H1 (cell line): ENCODE measurements around the gene MAGI2. TPM values are rescaled to one million over a fixed set of nuclear protein-coding genes. Genes with fewer than 3 reads are reported as not detected.

Experiments
- JUND ChIP-seq: IDR thresholded peaks from 2 replicates; pipeline ENCODE4 v1.6.1; 2011; ENCODE audit warnings: mild to moderate bottlenecking, improper control_type of control experiment, low read length
- NANOG ChIP-seq: IDR thresholded peaks from 2 replicates; pipeline ENCODE4 v1.6.1; 2011; ENCODE audit warnings: low read length, low read depth, mild to moderate bottlenecking, inconsistent platforms; ENCODE audit not compliant: insufficient read depth, poor library complexity, severe bottlenecking
- RBBP5 ChIP-seq: IDR thresholded peaks from 2 replicates; pipeline ENCODE4 v1.7.1; 2012; ENCODE audit warnings: low read depth, mild to moderate bottlenecking, inconsistent platforms, low read length, moderate library complexity, borderline replicate concordance
- RXRA ChIP-seq: IDR thresholded peaks from 2 replicates; pipeline ENCODE4 v1.6.1; 2011; ENCODE audit warnings: low read depth, mild to moderate bottlenecking, low read length, moderate library complexity; ENCODE audit not compliant: insufficient read depth
- polyA plus RNA-seq, 7 experiments: library from polyadenylated mRNA; depleted of rRNA in 3 of 7; stranded (reverse) in 5 of 7; unstranded in 2 of 7; fragments of >200 nt in 5 of 7; fragments of 200-250 nt in 2 of 7; gene quantifications; 1 replicate in 5 of 7; 2 replicates in 1 of 7; 4 replicates in 1 of 7; pipeline versions ENCODE4 v1.2.1 to v1.2.3, GENCODE V29; 2011 to 2013; ENCODE audit warnings: missing spikeins in 2 of 7, mixed read lengths in 2 of 7
- total RNA-seq: library from RNA; stranded (reverse); fragmentation: NEBNext Ultra II Directional; extraction: Animal tissue kit (Norgen Biotek cat#: 25700); gene quantifications from 2 replicates; pipeline ENCODE4 v1.2.1, GENCODE V29; 2021
- TF ChIP-seq, protein P1 (sequence below): IDR thresholded peaks from 2 replicates; pipeline ENCODE4 v1.6.1; 2012; ENCODE audit warnings: inconsistent platforms

MAGI2 gene
- total and polyA plus RNA-seq, 2 of the 8 experiments (the other 6 are each of a cell fraction or from before 2014, with no cell fraction given) = 6.0 to 27.3 TPM

DNA sequence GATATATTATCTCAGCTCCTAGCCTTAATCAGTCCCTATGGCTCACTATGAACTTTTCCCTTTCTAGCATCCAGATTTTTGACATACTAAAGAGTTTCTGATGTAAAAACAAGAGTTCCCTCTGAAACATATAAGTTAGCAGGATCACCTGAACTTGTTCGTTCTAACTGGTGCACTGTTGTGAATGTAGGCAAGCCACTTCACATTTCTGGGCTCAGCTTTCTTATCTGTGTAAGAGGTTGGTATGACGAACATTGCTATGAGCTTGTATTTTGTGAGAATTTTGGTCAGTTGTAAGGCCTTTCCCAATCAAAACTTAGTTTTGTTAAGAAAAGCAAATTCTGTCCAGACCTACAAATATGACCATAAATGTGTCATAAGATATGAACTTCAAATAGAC, 46.1 kb downstream of the MAGI2 start (continued):
- TF ChIP-seq RBBP5 (no peak), NANOG (no peak), RXRA (no peak), JUND (no peak)
- TF ChIP-seq, protein P1, sequence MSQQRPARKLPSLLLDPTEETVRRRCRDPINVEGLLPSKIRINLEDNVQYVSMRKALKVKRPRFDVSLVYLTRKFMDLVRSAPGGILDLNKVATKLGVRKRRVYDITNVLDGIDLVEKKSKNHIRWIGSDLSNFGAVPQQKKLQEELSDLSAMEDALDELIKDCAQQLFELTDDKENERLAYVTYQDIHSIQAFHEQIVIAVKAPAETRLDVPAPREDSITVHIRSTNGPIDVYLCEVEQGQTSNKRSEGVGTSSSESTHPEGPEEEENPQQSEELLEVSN = no peak
